Loucy (cell line): ENCODE measurements around the gene STK33.

Experiments
- H2AFZ ChIP-seq: fragments of 200-600 bp; sonication (generic); 2 replicates; pipeline ENCODE4 v1.6.0; 2016; ENCODE audit warnings: antibody characterized with exemption, mild to moderate bottlenecking, low read length, moderate library complexity
- H3F3A ChIP-seq: fragments of 200-600 bp; 2 replicates; pipeline ENCODE4 v1.6.0; 2016; ENCODE audit warnings: antibody characterized with exemption, low read depth, mild to moderate bottlenecking
- H3K27me3 ChIP-seq: fragments of 200-600 bp; sonication (generic); 2 replicates; pipeline ENCODE4 v1.6.1; 2014; ENCODE audit warnings: low read length, mild to moderate bottlenecking; ENCODE audit not compliant: insufficient read depth, poor library complexity, severe bottlenecking
- H3K36me3 ChIP-seq: fragments of 200-600 bp; sonication (generic); 2 replicates; pipeline ENCODE4 v1.6.1; 2016; ENCODE audit warnings: low read length; ENCODE audit not compliant: insufficient read depth
- H3K4me1 ChIP-seq: fragments of 200-600 bp; sonication (generic); 2 replicates; pipeline ENCODE4 v1.5.1; 2014; ENCODE audit warnings: low read length, mild to moderate bottlenecking; ENCODE audit not compliant: insufficient read depth, poor library complexity, severe bottlenecking
- H3K4me2 ChIP-seq: fragments of 200-600 bp; sonication (generic); 2 replicates; pipeline ENCODE4 v1.6.0; 2014; ENCODE audit warnings: antibody characterized with exemption, low read length, low read depth, mild to moderate bottlenecking; ENCODE audit not compliant: poor library complexity, severe bottlenecking
- H3K4me3 ChIP-seq: fragments of 200-600 bp; sonication (generic); 2 replicates; pipeline ENCODE4 v1.5.1; 2014; ENCODE audit warnings: low read length, mild to moderate bottlenecking, mixed read lengths; ENCODE audit not compliant: poor library complexity, severe bottlenecking
- H3K79me2 ChIP-seq: fragments of 200-600 bp; sonication (generic); 2 replicates; pipeline ENCODE4 v1.6.1; 2014; ENCODE audit warnings: low read length; ENCODE audit not compliant: insufficient read depth
- H3K9ac ChIP-seq: fragments of 200-600 bp; sonication (generic); 2 replicates; pipeline ENCODE4 v1.6.0; 2014; ENCODE audit warnings: mild to moderate bottlenecking, low read depth, low read length, moderate library complexity; ENCODE audit not compliant: poor library complexity, severe bottlenecking
- H3K9me2 ChIP-seq: fragments of 200-600 bp; sonication (generic); replicated peaks from 2 replicates; pipeline ENCODE4 v1.6.1; 2016; ENCODE audit warnings: low read depth, low read length, mixed read lengths
- H3K9me3 ChIP-seq: fragments of 200-600 bp; sonication (generic); 2 replicates; pipeline ENCODE4 v1.6.1; 2014; ENCODE audit warnings: mild to moderate bottlenecking, antibody characterized with exemption, low read length, low read depth; ENCODE audit not compliant: insufficient read depth
- H4K20me1 ChIP-seq: fragments of 200-600 bp; sonication (generic); 2 replicates; pipeline ENCODE4 v1.6.0; 2014; ENCODE audit warnings: antibody characterized with exemption, low read length, mild to moderate bottlenecking; ENCODE audit not compliant: insufficient read depth, poor library complexity, severe bottlenecking
- EZH2phosphoT487 ChIP-seq: fragments of 200-600 bp; IDR thresholded peaks from 2 replicates; pipeline ENCODE4 v1.6.1; 2018; ENCODE audit warnings: antibody characterized with exemption, mild to moderate bottlenecking, moderate library complexity, borderline replicate concordance
- TF ChIP-seq, protein P1 (sequence below): fragments of 200-600 bp; sonication (generic); conservative IDR thresholded peaks from 2 replicates; pipeline ENCODE4 v1.5.1; 2014; ENCODE audit warnings: mild to moderate bottlenecking, antibody characterized with exemption, low read length

STK33 gene

DNA sequence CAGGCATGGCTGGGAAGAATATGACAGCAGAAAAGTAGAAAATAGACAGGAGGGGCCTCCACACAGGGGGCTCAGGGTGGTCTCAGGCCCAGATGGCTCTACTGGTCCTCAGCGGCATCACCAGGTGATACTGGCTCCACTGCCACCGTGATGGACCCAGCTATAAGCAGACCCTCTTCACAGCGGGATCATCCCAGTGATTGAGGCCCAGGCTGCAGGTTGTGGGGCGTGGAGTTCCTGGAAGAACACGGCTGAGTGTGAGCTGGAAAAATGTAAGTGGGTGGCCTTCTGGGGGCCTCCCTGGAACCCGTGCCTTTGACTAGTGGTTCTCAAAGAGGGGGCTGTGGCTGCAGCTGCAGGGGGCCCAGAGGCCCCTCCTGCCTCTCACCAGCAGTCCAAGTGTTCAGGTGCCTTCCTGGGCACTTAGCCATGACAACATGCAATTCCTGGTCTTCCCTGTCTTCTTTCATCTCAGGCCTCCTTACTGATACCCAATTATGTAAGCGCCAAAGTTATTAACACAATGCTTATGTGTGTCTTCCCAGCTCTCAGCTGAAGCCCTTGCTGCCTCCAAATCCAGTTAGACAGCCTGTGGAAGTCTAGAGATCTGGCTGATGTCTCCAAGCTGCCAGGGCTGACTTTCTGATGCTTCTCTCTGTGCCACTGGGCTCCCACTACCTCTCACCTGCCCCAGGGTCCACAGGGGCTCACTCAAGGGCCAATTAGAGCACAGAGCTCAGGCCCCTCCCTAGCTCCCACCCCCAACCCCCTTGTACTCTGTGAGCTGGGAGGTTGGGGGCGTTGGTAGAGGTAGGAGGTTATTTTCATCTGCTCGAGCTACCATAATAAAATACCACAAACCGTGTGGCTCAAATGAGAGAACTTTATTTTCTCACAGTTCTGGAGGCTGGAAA is 220.3 kb downstream of the STK33 start:
- no peak overlapping the region for H3K4me3 ChIP-seq
- H3K9me3 ChIP-seq: no peaks in the 10 kb centered on the region
- no peak overlapping the region for H3K4me2 ChIP-seq
- H3K36me3 ChIP-seq: no peaks in the 10 kb centered on the region
- H3K9ac ChIP-seq: no peak overlapping the region
- TF ChIP-seq, protein P1, sequence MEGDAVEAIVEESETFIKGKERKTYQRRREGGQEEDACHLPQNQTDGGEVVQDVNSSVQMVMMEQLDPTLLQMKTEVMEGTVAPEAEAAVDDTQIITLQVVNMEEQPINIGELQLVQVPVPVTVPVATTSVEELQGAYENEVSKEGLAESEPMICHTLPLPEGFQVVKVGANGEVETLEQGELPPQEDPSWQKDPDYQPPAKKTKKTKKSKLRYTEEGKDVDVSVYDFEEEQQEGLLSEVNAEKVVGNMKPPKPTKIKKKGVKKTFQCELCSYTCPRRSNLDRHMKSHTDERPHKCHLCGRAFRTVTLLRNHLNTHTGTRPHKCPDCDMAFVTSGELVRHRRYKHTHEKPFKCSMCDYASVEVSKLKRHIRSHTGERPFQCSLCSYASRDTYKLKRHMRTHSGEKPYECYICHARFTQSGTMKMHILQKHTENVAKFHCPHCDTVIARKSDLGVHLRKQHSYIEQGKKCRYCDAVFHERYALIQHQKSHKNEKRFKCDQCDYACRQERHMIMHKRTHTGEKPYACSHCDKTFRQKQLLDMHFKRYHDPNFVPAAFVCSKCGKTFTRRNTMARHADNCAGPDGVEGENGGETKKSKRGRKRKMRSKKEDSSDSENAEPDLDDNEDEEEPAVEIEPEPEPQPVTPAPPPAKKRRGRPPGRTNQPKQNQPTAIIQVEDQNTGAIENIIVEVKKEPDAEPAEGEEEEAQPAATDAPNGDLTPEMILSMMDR: no peak
- TF ChIP-seq EZH2phosphoT487: no peak
- no peaks in the 10 kb centered on the region for H3K79me2 ChIP-seq
- H3K9me2 ChIP-seq: no peaks in the 10 kb centered on the region
- no peak overlapping the region for H2AFZ ChIP-seq
- peaks cover 6% of the 10 kb centered on the region for H3K4me1 ChIP-seq
- no peaks in the 10 kb centered on the region for H3F3A ChIP-seq
- no peaks in the 10 kb centered on the region for H3K27me3 ChIP-seq
- no peaks in the 10 kb centered on the region for H4K20me1 ChIP-seq

DNA sequence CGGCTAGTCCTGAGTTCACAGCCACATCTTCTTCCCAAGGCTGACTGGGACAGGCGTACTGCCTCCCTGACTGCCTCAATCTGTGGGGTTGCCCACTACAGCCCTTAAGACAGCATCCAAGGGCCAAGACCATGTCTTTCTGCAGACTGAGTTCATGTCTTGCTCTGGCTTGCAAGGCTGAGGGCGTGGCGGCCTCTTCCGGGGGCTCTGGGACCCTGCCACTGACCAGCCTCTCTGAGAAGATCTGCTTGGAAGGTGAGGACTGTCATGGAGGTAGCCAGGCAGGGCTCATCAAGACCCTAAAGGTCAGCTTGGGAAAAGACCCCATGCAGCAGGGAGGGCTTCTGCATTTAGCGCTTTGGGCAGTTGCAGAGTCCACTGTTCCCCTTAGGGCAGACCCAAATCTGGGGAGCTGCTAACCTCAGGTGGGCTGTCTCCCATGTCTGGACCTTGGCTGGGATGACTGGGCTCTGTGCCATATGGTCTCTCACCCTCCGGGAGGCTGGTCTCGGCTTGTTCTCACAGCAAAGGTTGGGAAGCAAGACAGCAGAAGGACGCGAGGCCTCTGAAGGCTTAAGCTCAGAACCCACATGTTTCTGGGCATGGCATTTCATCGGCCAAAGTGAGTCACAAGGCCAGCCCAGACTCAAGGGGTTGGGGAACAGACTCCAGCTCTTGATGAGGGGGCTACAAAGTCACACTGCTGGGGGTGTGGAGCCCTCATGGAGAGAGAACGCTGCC is 221.2 kb downstream of the STK33 start:
- Histone ChIP-seq H3K4me1 (peaks cover 6% of the 10 kb centered on the region), H3K4me3 (no peak overlapping the region), H4K20me1 (no peaks in the 10 kb centered on the region), H3K27me3 (no peaks in the 10 kb centered on the region), H3K9me3 (no peaks in the 10 kb centered on the region), H2AFZ (no peak overlapping the region), H3K79me2 (no peaks in the 10 kb centered on the region), H3K36me3 (no peaks in the 10 kb centered on the region), H3K4me2 (no peak overlapping the region), H3K9me2 (no peaks in the 10 kb centered on the region), H3F3A (no peaks in the 10 kb centered on the region), H3K9ac (no peak overlapping the region)
- TF ChIP-seq, protein P1: no peak
- TF ChIP-seq EZH2phosphoT487: no peak

DNA sequence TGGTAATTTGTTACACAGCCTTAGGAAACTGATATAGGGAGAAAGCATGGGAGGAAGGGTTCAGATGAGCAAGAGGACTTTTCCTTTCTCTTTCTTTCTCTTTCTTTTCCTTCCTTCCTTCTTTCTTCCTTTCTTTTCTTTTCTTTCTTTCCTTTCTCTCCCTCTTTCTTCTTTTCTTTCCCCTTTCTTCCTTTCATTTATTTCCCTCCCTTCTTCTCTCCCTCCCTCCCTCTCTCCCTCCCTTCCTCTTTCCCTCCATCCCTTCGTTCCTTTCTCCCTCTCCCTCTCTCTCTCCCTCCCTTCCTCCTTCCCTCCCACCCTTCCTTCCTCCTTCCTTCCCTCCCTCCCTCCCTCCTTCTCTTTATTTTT is 222.5 kb downstream of the STK33 start:
- H2AFZ ChIP-seq: no peak overlapping the region
- no peaks in the 10 kb centered on the region for H4K20me1 ChIP-seq
- no peaks in the 10 kb centered on the region for H3K36me3 ChIP-seq
- H3K4me3 ChIP-seq: no peak overlapping the region
- no peak overlapping the region for H3K4me2 ChIP-seq
- H3K79me2 ChIP-seq: no peaks in the 10 kb centered on the region
- H3K9me3 ChIP-seq: no peaks in the 10 kb centered on the region
- H3F3A ChIP-seq: no peaks in the 10 kb centered on the region
- peaks cover 6% of the 10 kb centered on the region for H3K4me1 ChIP-seq
- no peaks in the 10 kb centered on the region for H3K27me3 ChIP-seq
- TF ChIP-seq, protein P1: no peak
- no peak for TF ChIP-seq EZH2phosphoT487
- no peak overlapping the region for H3K9ac ChIP-seq
- no peaks in the 10 kb centered on the region for H3K9me2 ChIP-seq
